HG02763 (cell line): ENCODE measurements around the gene HNRNPR.
"Not testable (repeated sequence)": the region's sequence is repeated elsewhere in the genome, so short reads cannot be mapped to it uniquely, and the experiment has no call there.

Experiments
- ATAC-seq: cut with Tn5 transposase; IDR thresholded peaks from one replicate; pipeline ENCODE4 v1.9.1; 2021; ENCODE audit warnings: mild to moderate bottlenecking, moderate library complexity; ENCODE audit not compliant: unreplicated experiment

Gene HNRNPR

DNA sequence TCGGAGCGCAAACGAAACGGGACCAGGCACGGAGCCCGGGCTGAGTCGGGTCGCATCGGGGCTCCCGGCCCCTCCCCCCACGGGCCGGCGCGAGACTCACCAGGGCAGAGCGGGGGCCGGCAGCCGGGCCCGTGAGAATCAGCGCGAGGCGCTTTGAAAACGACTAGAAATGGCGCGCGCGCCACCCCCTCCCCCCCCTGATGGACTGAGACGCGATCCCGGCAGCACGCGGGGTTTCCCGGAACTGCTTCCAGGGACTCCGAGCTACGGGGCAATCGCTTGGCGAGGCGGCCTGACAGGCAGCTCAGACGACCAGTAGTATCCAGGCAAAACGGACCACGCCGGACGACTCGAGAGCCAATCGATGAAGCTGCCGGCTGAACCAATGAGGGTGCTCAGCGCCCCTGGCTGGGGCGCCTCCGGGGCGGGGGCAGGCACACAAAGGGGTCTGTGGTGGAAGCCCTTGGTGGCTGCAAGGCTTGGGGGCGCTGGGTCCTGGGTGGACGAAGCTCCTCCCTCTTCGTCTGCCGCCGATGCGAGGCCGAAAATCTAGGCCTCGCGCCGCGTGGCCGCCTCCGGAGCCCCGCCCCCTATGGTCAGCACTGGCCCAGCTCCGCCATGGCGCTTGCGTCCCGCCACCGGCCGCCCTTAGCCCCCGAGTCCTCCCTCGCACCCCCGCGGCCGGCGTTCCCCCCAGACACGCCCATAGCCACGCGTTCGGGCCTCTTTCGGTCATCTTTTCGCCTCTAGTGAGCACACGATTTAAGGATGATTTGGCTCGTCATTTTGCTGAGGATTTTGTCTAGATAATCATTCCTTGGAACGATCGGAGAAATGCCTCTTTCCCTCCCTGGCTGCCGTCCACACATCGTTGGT lies at the start of gene HNRNPR:
HNRNPR (minus strand) TSS at position 174 of the 876 bp plus-strand sequence. CDS start 3,276 bp downstream, outside the sequence.
- peak; percentile 94 for ATAC-seq

DNA sequence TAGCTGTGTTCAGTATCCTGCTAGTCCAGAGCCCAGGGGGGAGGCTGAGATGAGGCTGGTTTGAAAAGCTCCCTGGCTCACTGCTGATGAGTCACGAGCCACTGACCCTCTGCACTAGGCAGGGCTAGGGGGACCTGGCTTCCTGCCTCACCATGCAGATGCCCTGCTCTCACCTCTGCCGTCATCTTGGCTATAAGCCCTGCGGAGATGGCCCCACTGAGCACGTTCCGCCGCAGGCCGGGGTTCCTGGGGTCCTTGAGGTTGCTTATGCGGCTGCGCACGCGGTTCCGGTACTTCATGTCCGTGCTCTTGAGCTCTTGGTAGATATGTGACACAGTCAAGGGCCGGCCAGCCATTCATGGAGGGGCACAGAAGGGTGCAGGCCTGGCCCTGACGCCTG lies 49.6 kb upstream of the HNRNPR start:
- no peak for ATAC-seq

DNA sequence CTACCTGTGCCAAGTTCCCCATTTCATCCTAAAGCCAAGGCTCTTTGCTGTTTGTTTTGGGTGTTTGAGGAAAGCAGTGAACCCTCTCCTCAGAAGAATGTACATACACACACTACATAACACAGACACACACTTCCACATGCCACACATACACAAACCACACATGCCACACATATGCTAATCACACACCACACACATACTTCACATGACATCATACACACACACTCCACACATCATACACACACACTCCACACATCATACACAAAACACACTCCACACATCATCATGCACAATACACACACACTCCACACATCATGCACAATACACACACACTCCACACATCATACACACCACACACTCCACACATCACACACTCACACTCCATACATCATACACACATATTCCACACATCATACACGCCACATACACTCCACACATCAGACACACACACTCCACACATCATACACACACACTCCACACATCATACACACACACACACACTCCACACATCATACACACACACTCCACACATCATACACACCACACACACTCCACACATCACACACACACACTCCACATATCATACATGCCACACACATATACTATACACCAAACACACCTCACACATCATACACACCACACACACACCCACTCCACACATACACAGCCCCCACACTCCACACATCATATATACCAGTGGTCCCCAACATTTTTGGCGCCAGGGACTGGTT lies 48.2 kb upstream of the HNRNPR start:
- ATAC-seq: no peak

GRCh38 chr1:23389837-23390321 lies 45.8 kb upstream of the HNRNPR start:
- ATAC-seq: no peak

DNA sequence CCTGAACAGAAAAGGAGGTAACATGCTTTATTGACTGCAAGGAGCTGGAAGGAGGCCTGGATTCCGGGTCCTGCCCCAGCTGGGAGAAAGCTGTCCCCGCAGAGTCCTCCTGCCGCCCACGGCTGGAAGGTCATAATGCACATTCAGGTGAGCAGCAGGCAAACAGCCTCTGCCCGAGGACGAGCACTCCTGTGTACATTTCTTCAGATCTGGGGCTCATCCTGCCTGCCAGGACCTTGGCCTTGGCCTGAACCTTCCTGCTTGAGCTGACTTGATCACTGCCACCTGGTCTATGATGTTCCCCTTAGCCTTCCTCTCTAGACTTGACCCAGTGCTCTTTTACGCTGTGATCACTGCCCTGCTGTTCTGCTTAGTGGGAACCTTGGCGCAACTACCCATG lies 43.4 kb upstream of the HNRNPR start:
- ATAC-seq: no peak

- no peak for ATAC-seq
Measured at GRCh38 chr1:23385119-23385621, 41.1 kb upstream of the HNRNPR start.

DNA sequence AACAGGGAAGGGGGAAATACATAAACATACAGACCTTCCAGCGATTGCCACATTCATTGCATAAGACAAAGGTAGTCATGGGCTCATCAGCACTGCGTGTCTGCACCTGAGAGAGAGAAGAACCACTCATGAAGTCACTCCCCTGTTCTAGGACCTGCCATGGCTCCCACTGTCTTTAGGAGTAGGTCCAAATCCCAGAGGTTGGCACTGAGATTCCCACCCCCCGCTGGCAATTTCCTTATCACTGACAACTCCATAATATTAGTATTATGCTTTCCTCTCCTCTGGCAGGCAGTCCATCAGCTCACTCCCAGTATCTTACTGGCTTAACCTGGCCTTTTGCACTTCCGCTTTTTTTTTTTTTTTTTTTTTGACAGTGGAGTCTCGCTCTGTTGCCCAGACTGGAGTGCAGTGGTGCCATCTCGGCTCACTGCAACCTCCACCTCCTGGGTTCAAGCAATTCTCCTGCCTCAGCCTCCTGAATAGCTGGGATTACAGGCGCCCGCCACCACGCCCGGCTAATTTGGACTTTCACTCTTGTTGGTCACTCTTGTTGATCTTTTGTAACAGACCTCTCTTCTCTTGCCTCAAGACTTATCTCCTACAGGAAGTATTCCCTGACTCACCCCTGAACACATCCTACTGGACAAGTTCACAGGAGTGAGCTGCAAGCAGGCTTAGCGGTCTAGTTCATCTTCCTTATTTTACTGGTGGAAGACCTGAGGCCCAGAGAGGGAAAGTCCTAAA lies 40.4 kb upstream of the HNRNPR start:
- no peak for ATAC-seq

DNA sequence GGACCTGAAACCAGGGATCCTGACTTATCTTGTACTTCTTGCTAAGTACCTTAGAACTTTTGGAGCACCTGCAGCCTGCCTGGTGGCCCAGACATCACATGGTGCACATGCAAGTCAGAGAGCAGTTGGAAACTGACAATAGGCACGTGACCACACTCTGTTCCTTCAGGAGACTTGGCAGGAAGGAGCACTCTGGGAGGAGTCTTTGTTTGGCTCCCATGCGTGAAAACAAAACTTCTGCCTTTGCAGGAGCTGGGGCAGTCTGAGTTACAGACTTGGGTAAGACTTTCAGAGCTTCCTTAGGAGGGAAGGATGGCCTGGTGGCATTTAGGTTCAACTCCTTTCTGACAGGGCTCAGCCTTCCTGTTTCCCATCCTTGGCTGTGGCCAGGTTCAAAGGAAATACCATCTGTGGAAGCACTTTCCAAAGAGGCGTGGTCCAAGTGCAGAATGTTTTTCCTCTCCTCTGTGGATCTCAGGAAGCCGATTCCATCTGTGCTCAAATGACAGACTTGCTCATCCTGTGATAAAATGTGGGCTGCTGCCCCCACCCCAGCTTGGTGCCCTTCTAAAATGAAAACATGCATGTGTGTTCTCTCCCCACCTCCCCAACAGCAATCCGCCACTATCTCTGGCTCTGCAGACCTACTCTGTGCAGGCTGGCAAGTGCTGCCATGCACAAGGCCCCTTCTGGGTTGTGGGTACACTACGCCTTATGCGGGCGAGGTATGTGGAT lies 39.7 kb upstream of the HNRNPR start:
- ATAC-seq: no peak

DNA sequence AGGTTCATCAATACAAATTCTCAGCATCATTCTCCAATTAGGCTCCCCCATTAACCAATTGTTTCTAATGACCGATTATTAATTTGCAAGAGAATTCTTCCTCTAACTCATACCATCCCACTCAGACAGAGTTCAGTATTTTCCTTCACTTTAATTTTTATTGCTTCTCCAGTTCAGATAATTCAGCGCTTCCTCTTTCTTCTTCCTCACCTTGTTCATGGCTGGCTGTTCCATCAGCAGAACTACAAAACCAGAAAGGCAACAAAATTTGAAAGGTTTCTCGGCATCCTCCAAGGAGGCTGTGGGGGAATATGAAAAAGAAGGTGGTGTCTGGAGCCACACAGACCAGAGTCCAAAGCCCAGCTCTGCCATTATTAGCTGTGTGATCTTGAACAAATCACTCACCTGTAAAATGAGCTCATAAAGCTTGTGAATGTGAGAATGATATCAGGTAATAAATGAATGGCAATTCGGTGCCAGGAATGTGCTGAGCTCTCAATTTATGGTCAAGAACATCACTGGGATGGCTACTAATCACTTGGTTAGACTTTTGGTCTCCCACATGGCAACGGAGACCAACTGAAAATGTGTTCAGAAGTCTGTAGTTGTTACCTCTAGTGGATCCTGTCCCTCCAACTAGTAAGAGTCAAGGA lies 37.3 kb upstream of the HNRNPR start:
- no peak for ATAC-seq

GRCh38 chr1:23380719-23381118 lies 36.6 kb upstream of the HNRNPR start:
- ATAC-seq: no peak

DNA sequence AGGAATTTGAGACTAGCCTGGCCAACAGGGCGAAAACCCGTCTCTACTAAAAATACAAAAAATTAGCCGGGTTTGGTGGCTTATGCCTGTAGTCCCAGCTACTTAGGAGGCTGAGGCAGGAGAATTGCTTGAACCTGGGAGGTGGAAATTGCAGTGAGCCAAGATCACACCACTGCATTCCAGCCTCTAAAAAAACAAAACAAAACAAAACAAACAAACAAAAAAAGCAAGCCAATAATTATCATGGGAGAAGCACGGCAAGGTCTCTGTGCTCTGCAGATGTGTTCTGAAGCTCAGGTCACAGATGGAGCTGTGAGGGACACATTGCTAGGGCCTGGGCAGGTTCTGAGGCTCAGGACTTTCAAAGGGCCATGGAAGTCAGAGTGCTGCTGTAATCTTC lies 36.2 kb upstream of the HNRNPR start:
- not testable (repeated sequence) for ATAC-seq

GRCh38 chr1:23376890-23377811 lies 33.1 kb upstream of the HNRNPR start:
- no peak for ATAC-seq

DNA sequence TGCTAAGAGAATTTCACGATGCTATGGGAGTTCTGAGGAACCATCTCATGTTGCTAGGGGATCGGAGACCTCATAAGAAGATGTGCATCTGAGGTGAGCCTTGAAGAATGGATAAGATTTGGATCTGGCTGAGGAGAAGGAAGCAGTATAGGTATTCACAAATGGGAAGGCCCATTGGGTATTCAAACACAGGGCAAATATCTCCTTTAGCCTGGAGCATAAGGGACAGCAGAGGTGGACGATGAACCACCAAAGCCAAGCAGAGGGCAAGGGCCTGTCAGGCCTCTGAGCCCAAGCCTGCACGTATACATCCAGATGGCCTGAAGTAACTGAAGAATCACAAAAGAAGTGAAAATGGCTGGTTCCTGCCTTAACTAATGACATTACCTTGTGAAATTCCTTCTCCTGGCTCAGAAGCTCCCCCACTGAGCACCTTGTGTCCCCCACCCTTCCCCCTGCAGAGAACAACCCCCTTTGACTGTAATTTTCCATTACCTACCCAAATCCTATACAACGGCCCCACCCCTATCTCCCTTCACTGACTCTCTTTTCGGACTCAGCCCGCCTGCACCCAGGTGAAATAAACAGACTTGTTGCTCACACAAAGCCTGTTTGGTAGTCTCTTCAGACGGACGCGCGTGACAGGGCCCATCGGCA lies 30.1 kb upstream of the HNRNPR start:
- not testable (repeated sequence) for ATAC-seq

DNA sequence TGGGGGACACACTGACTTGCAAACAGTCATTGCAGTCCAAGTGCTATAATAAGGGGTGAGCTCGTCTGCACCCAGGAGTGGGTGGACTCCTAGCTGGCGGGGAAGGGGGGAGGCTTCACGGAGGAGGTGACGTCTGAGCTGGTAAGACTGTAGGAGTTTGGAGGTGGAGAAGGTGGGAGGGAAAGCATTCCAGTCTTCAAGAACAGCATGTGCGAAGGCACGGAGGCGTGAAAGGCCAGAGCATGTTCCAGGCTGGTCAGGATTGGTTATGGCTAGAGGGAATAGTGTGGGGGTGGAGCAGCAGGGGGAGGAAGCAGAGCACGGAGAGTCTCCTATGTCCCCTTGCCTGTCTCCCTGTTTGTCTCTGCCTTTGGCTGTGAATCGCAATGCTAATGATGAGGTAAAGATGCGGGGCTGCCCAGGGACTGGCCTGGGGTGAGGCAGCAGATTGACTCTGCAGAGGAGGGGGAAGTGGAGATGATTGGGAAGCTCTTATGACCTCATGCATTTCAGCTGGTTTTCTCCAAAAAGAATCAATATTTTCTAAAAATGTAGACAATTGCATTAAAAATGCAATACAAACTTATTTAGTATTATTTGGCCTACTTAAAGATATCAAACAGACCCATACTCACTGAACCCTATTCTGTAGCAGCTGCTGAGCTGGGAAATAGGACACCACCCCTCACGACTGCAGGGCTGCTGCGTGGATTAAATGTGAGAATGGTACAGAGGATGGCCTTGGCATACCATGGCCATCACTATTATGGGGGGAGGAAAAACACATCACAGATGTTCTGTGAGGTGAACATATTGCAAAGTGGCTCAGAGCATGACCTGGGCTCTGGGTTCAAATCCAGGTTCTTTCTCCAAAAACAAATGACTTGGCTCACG lies 28.1 kb upstream of the HNRNPR start:
- no peak for ATAC-seq

DNA sequence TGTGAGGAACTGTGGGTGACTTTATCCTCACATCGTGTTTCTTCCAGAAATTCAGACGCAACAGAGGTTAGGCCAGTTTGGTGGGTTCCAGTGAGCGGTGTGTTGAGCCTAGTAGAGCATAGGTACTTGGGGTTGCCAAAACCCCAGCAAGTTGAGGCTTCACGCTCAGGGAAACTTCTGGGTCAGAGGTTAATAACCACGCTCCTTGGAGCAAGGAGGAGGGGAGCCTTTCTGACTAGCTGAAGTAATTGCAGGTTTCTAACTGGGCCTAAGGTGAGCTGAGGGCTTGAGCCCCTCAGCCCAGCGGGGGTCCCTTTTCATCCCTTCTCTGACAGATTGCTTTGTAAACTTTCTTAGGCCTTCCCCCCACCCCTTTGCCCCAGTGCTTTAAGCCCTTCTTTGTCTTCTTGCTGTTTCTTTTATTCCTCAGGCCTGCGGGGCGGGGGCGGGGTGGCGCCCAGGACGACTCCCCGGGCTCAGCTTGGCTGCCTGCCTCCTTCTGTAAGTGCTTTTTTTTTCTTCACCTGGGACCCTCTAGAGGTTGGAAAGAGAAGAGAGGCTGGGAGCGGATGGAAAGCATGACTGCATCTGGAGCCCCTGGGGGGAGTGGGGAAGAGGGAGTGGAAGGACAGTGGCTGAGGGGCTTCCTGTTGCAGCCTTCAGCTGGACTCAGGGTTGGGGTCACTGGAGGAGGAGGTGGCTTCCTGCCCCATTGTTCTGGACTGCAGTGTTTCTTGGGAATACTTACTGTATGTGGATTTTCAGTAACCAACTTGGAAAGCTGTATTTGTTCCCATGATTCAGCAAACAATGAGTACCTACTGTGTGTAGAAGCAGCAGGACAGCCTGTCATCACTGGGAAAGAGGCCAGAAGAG lies 26.9 kb upstream of the HNRNPR start:
- ATAC-seq: no peak

- ATAC-seq: no peak
Measured at GRCh38 chr1:23370330-23370708, 26.2 kb upstream of the HNRNPR start.
